Measurements from ENCODE around the gene AMMECR1.

DNA sequence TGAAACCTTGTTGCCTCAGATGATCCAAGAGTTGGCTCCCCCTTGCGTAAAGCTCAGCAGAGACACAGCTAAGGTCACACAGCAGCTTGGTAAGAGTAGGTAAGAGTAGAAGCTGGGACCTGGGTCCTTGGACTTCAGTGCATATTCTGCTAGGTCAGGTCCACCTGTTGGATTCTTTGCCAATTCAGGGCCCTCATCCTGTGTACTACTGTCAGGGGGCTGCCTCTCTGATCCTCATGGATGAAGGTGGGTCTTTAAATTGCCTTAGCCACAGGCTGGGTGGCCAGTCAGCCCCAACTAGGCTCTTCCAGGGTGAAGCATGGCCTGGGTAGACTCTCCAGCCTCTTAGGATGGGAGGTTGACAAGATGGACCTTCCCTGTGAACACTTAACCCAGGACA lies 155.8 kb downstream of the AMMECR1 start:
- TF ChIP-seq, protein P1, sequence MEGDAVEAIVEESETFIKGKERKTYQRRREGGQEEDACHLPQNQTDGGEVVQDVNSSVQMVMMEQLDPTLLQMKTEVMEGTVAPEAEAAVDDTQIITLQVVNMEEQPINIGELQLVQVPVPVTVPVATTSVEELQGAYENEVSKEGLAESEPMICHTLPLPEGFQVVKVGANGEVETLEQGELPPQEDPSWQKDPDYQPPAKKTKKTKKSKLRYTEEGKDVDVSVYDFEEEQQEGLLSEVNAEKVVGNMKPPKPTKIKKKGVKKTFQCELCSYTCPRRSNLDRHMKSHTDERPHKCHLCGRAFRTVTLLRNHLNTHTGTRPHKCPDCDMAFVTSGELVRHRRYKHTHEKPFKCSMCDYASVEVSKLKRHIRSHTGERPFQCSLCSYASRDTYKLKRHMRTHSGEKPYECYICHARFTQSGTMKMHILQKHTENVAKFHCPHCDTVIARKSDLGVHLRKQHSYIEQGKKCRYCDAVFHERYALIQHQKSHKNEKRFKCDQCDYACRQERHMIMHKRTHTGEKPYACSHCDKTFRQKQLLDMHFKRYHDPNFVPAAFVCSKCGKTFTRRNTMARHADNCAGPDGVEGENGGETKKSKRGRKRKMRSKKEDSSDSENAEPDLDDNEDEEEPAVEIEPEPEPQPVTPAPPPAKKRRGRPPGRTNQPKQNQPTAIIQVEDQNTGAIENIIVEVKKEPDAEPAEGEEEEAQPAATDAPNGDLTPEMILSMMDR (IDR thresholded peaks at IDR 0.05) = no peak
- no peak for TF ChIP-seq EP300 (IDR thresholded peaks at IDR 0.05)
